ENCODE measurements around the gene IRS2.

Gene IRS2

DNA sequence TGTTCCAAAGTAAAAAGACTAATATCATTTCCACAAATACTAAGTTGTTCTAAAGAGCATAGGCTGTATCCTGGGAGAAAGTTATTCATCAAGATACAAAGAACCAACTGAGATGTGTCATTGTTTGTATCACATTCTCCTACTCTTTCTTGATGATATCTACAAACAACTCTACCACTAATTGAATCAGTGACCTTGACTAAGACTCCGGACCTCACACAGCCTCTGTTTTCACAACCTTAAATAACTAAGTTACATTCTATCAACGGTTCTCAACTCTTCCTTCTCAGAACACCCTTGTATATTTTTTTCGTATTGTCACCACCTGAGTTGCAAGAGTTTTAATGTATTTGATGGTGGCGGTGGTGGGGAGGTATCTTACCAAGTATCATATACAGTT is 12.6 kb downstream of the IRS2 start:
- no peak overlapping the region for H3K4me3 ChIP-seq (replicated peaks; ENCODE audit: low read depth, low read length)
- no peak for DNase-seq (ENCODE audit: extremely low read depth, insufficient read length)
- no peaks in the 10 kb centered on the region for H3K36me3 ChIP-seq (ENCODE audit: control insufficient read depth, insufficient read depth, low read length)
- no peaks in the 10 kb centered on the region for H3K27me3 ChIP-seq (replicated peaks; ENCODE audit: control insufficient read depth, insufficient read depth, low read length)
- TF ChIP-seq, protein P1, sequence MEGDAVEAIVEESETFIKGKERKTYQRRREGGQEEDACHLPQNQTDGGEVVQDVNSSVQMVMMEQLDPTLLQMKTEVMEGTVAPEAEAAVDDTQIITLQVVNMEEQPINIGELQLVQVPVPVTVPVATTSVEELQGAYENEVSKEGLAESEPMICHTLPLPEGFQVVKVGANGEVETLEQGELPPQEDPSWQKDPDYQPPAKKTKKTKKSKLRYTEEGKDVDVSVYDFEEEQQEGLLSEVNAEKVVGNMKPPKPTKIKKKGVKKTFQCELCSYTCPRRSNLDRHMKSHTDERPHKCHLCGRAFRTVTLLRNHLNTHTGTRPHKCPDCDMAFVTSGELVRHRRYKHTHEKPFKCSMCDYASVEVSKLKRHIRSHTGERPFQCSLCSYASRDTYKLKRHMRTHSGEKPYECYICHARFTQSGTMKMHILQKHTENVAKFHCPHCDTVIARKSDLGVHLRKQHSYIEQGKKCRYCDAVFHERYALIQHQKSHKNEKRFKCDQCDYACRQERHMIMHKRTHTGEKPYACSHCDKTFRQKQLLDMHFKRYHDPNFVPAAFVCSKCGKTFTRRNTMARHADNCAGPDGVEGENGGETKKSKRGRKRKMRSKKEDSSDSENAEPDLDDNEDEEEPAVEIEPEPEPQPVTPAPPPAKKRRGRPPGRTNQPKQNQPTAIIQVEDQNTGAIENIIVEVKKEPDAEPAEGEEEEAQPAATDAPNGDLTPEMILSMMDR (IDR thresholded peaks at IDR 0.05; ENCODE audit: insufficient read depth, low read length, poor library complexity, severe bottlenecking): no peak

DNA sequence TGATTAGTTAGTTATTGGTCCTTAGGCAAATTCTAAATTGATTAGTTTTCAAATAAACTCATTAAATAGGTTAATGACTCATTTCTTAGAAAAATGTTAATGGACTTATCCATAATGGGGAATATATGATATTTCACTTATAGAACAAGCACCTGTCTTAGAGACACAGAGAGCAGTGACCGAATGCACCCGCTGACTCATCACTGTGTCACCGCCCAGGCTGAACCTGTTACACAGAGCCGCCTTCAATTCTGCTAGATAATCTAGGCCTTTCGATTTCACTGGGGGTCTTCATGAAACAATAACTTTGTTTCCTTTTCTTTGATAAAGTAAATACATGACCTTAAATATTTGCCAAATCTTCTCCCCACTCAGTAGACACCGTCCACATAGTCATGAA is 13.1 kb downstream of the IRS2 start:
- Histone ChIP-seq H3K36me3 (ENCODE audit: control insufficient read depth, insufficient read depth, low read length) (no peaks in the 10 kb centered on the region), H3K27me3 (replicated peaks; ENCODE audit: control insufficient read depth, insufficient read depth, low read length) (no peaks in the 10 kb centered on the region), H3K4me3 (replicated peaks; ENCODE audit: low read depth, low read length) (no peak overlapping the region)
- TF ChIP-seq, protein P1 (IDR thresholded peaks at IDR 0.05; ENCODE audit: insufficient read depth, low read length, poor library complexity, severe bottlenecking): no peak
- DNase-seq (ENCODE audit: extremely low read depth, insufficient read length): no peak

DNA sequence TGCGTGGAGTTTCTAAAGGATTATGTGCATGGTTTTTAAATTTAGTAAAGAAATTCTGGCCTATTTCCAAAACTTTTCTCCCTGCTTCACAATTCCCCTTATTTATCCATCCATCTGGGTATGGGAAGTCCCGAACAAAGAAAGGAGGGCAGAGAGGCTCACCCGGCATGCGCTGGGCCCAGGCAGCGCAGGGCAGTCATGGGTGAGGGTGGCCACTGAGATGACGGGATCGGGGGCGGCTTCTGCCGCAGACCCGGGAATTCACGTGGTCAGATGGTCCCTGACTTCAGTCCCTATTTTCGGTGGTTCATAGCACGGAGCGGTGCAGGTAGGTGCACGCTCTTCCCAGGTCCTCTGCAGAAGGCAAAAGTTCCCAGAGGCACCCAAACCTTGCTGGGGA is 14.5 kb downstream of the IRS2 start:
- H3K27me3 ChIP-seq (replicated peaks; ENCODE audit: control insufficient read depth, insufficient read depth, low read length): no peaks in the 10 kb centered on the region
- H3K4me3 ChIP-seq (replicated peaks; ENCODE audit: low read depth, low read length): no peak overlapping the region
- H3K36me3 ChIP-seq (ENCODE audit: control insufficient read depth, insufficient read depth, low read length): no peaks in the 10 kb centered on the region
- no peak for DNase-seq (ENCODE audit: extremely low read depth, insufficient read length)
- TF ChIP-seq, protein P1 (IDR thresholded peaks at IDR 0.05; ENCODE audit: insufficient read depth, low read length, poor library complexity, severe bottlenecking): no peak

DNA sequence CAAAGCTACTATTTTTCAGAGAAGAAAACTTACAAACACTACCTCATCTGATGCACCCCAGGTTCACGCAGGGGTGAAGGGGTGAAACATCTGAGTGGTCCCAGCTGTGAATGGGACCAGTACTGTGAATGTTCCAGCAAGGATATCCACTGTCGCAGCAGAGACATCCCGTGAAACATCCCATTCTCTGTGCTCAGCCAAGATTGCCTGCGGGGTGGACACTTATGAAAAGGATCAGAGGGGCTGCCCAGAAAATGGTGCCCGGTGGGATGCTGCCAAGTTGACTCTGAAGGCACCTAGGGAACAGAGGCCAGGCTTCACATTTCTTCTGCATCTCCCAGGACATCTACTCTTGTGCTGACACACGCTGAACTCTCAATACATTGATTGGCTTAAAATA is 15.9 kb downstream of the IRS2 start:
- no peaks in the 10 kb centered on the region for H3K36me3 ChIP-seq (ENCODE audit: control insufficient read depth, insufficient read depth, low read length)
- no peaks in the 10 kb centered on the region for H3K27me3 ChIP-seq (replicated peaks; ENCODE audit: control insufficient read depth, insufficient read depth, low read length)
- H3K4me3 ChIP-seq (replicated peaks; ENCODE audit: low read depth, low read length): no peak overlapping the region
- TF ChIP-seq, protein P1 (IDR thresholded peaks at IDR 0.05; ENCODE audit: insufficient read depth, low read length, poor library complexity, severe bottlenecking): no peak
- no peak for DNase-seq (ENCODE audit: extremely low read depth, insufficient read length)

DNA sequence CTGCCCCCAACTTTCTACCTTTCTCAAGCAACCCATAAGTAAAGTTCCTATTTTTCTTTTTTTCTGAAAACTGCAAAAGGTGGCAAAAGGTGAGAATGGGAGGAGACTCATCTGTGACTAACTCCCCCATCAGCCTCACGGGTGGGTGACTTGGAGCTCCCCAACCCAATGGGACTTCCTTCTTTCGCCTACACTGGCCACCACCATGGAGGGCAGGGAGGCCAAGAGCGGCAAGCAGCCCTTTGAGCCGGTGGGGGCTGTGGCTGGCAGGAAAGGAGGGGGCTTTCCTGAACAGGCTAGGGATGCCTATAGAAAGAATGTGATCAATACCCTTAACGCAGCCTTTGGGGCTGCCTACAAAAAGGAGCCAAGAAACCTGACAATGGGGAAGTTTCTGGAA is 16.5 kb downstream of the IRS2 start:
- no peak overlapping the region for H3K4me3 ChIP-seq (replicated peaks; ENCODE audit: low read depth, low read length)
- no peaks in the 10 kb centered on the region for H3K27me3 ChIP-seq (replicated peaks; ENCODE audit: control insufficient read depth, insufficient read depth, low read length)
- TF ChIP-seq, protein P1 (IDR thresholded peaks at IDR 0.05; ENCODE audit: insufficient read depth, low read length, poor library complexity, severe bottlenecking): no peak
- H3K36me3 ChIP-seq (ENCODE audit: control insufficient read depth, insufficient read depth, low read length): no peaks in the 10 kb centered on the region
- no peak for DNase-seq (ENCODE audit: extremely low read depth, insufficient read length)

DNA sequence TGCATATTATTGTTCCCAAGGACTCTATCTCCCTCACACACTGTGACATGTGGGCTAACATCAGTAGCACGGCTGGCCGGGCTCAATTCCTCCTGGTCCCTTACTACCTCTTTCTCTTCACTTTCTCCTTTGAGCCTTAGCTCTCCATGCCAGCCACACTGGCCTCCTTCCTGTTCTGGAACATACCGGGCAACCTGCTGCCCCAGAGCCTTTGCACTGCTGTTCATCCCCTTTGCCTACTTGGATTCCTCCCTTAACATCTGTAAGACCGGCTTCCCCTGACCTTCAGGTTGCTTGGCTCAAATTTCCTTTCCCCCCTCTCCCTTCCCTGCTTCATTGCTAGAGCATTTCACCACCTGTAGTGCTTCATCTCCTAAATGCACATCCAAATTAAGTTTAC is 17.1 kb downstream of the IRS2 start:
- TF ChIP-seq, protein P1 (IDR thresholded peaks at IDR 0.05; ENCODE audit: insufficient read depth, low read length, poor library complexity, severe bottlenecking): no peak
- DNase-seq (ENCODE audit: extremely low read depth, insufficient read length): no peak
- H3K27me3 ChIP-seq (replicated peaks; ENCODE audit: control insufficient read depth, insufficient read depth, low read length): no peaks in the 10 kb centered on the region
- H3K4me3 ChIP-seq (replicated peaks; ENCODE audit: low read depth, low read length): no peak overlapping the region
- H3K36me3 ChIP-seq (ENCODE audit: control insufficient read depth, insufficient read depth, low read length): no peaks in the 10 kb centered on the region

Measured in GM06990 (cell line).